Left hindlimb (tissue), 1 donor: ENCODE measurements around the gene KANSL3.
A peak's percentile ranks its signal among the peaks of the same experiment; 100 is the strongest.
"Not testable (repeated sequence)": the region's sequence is repeated elsewhere in the genome, so short reads cannot be mapped to it uniquely, and the experiment has no call there.

Experiments used
- DNase-seq: peaks from one replicate; pipeline ENCODE4 v3.0.0-alpha.2; 2018

Gene KANSL3

GRCh38 chr2:96638144-96639121 is at the start of gene KANSL3:
TSS of gene KANSL3 (minus strand) at chr2:96638312. CDS start at chr2:96637135, 1,177 bp downstream.
- DNase-seq: peak; percentile 93

DNA sequence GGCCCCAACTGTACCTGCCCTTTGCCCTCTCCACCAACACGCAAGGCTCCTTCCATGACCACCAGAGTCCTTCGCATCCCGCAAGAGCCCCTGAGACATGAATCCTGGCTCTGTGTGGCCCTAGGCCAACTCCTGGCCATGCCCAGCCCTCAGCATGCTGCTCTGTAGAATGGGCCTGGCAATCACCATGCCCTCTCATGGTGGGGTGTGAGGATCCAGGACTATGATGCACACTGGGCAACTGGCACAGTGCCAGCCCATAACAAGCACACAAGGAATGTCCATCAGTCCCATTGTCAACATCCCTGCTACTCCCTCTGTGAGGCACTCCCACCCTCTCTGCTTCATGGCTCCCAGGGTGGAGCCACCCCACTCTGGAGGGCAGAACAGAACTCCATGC is 49.2 kb upstream of the KANSL3 start:
- DNase-seq: no peak

- peak; percentile 58 for DNase-seq
Observed at GRCh38 chr2:96685577-96686459, 47.7 kb upstream of the KANSL3 start.

DNA sequence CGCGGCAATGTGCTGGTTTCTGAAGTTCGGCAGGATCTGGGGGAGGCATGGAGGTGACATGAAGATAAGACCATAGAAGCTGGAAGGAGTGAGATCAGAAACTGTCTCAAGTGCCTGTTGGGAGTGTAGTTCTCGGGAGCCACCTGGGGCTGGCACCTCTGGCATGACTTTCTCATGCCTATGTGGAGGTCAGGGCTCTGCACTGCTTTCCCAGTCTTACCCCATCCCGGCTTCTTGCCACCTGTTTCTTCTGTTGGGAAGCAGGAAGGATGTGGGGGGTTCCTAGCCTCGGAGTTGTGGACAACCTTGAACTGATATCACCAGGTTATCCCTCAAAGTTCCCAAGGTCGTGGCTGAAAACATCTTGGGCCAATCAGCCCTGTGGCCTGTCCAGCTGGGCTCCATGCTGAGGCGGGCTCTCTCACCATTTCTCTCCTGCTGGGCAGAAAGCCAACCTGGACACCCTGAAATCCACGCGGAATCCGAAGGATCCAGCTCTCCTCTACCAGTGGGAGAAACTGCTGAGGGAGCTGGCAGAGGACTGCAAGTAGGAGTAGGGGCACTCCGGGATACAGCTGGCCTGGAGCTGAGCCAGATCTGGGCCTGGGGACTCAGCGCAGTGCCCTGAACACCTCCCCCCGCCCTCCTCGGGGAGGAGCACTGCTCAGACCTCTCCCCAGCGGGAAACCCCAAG is 46.9 kb upstream of the KANSL3 start:
- no peak for DNase-seq

GRCh38 chr2:96683972-96684820 is 46.1 kb upstream of the KANSL3 start:
- no peak for DNase-seq

- DNase-seq: no peak
Observed at GRCh38 chr2:96683307-96683706, 45.2 kb upstream of the KANSL3 start.

- DNase-seq: no peak
Observed at GRCh38 chr2:96681540-96681939, 43.4 kb upstream of the KANSL3 start.

DNA sequence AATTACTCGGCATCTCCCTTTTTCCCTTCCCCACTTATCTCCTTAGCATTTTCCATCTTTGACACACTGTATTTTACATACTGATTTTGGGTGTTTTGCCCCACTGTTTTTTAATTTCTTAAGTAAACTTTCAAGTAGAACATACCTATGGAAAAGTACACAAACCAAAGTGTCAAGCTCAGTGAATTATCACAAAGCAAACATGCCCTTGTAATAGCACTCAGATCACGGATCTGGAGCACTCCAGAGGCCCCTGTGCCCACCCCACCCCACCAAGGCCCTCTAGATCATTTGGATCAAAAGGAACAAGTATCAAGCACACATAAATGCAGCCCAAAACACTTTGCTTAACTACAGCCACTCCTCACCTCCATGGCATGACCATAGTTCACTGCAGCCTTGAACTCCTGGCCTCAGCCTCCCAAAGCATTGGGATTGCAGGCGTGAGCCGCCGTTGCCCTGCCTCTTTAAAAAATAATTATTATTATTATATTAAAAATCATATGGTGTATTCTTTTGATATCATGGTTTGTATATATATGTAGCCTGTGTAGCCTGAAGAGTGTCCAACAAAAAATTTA is 42.5 kb upstream of the KANSL3 start:
- no peak for DNase-seq

- DNase-seq: no peak
Observed at GRCh38 chr2:96679848-96680247, 41.7 kb upstream of the KANSL3 start.

GRCh38 chr2:96669539-96670215 is 31.6 kb upstream of the KANSL3 start:
- DNase-seq: no peak

DNA sequence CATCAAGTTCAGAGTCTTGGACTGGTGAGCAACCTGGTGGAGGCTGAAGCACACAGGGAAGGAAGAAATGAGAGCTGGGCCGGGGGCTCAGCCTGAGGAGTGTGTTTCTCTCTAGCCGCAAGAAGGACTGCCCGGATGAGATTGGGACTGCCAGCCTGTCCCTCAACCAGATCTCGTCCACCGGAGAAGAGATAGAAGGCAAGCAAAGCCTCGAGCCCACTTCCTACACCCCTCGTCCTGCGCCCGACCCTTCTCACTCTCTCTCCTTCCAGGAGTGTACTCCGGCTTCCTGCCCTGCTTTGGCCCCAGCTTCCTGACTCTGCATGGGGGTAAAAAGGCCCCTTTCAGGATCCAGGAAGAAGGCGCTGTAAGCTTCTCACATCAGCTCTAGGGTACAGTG is 30.7 kb upstream of the KANSL3 start:
- no peak for DNase-seq

GRCh38 chr2:96665717-96666116 is 27.6 kb upstream of the KANSL3 start:
- DNase-seq: not testable (repeated sequence)

DNA sequence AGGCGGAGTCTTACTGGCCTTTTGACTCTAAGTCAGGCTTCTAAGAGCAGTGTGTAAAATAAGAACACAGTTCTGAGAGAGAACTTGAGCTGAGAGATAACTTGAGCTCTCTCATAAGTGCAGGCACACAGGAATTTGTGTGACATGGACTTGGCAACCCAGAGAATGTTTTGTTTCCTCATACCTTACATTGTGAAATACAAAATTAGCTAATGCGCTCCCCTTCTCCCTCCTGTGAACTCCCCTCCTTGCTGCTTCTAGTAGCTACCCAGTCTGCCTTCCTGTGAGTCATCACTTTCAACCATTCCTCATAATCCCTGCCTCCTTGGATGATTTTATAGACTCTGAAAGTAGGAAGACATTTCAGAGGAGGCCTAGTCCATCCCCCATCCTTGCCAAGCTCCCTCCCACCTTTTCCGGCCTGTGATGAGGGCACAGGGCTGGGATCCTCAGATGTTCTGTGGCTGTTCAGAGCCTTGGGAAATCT is 27.0 kb upstream of the KANSL3 start:
- no peak for DNase-seq

- no peak for DNase-seq
Observed at GRCh38 chr2:96664366-96664925, 26.3 kb upstream of the KANSL3 start.

DNA sequence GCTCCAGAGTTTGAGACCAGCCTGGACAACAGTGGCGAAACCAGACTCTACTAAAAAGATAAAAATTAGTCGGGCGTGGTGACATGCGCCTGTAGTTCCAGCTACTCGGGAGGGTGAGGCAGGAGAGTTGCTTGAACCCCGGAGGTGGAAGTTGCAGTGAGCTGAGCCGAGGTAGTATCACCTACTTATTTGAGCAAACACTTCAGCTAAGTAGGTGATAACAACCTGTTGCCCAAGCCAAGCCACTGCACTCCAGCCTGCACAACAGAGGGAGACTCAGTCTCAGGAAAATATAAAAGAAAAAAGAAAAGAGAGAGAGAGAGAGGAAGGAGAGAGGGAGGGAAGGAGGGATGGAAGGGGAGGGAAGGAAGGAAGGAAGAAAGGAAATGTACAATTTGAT is 25.7 kb upstream of the KANSL3 start:
- DNase-seq: no peak

DNA sequence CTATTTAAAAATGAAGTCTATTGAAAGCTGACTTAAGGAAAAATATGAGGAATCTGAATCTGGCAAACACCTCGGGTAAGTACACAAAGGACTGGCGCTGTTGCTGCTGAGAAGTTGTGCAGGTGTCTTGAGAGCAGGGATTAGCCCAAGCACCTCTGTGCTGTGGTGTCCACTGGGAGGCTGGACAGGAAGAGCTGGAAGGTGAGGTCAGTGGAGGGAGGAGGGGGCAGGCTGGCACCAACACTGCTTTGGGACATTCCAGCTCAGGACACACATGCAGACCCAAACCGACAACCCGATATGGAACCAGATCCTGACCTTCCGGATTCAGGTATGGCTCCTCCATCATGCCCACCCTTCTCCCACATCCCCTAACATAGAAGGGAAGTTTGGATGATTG is 25.1 kb upstream of the KANSL3 start:
- no peak for DNase-seq

DNA sequence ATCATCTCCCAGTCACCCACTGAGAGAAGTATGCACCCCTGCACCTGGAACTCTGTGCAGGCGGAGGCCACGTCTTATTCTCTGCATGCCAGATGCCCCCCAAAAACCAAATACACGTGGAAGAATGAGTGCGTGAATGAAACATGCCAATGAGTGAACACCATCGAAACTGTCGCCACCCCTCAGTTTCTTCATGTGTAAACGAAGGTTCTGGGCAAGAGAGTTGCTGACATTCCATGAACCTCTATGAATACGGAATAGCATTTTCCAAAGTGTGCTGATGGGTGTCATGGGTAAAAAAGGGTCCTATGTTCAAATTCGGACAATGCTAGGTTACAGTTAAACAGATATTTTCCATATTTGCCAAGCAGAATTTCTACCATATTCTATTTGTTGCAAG is 24.2 kb upstream of the KANSL3 start:
- DNase-seq: no peak

DNA sequence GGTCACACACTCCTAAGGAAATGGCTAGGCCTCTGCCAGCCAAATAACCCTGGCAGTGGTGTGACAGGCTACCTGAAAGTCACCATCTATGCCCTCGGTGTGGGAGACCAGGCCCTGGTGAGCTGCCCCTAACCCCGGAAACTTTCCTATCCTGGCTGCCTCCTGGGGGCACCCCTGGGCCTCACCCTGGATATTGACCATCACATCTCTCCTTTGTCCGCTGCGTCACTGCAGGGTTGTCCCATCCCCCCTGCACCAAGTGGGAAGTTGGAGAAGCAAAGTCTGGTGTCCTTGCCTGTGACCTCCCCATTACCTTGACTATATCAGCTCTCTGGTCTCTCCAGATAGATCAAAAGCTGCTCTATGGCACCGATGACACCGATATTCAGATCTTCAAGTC is 23.2 kb upstream of the KANSL3 start:
- no peak for DNase-seq

DNA sequence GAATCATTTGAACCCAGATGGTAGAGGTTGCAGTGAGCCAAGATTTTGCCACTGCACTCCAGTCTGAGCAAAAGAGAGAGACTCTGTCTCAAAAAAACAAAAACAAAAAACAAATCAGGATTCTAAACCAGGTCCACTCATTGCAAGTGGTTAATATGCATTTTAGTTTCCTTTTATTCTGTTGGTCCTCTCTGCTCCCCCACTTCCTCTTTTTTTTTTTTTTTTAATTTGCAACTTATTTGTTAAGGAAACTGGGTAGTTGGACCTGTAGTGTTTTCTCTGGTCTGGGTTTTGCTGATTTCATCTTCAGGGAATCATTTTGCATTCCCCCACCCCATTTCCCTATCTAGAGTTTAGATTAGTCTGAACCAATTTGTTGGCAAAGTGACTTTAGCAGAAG is 18.4 kb upstream of the KANSL3 start:
- DNase-seq: no peak

DNA sequence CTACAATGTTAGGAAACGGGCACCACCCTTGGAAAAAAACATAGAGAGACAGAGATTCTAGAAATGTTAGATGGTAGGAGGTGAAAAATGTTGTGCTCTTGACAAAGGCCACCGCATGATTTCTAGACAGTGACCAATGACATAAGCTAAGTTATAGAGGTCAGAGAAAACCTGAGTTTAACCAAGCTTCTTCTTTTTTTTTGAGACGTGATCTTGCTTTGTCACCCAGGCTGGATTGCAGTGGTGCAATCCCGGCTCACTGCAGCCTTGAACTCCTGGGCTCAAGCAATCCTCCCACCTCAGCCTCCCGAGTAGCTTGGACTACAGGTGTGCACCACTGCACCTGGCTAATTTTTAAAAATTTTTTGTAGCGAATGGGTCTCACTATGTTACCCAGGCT is 17.4 kb upstream of the KANSL3 start:
- DNase-seq: no peak

GRCh38 chr2:96654791-96655190 is 16.7 kb upstream of the KANSL3 start:
- DNase-seq: not testable (repeated sequence)
